Activated CD8-positive, alpha-beta T cell treated with anti-CD3 and anti-CD28 coated beads, Interleukin-2, amount 10 ng/mL, durations not matched to agents 7 days and 5 days (primary cell): ENCODE measurements around the gene ABHD17C. TPM values are rescaled to one million over a fixed set of nuclear protein-coding genes. Genes with fewer than 3 reads are reported as not detected.

ENCODE experiments used
- ATAC-seq: fragments of 150-1000 bp; cut with Tn5 transposase; one replicate; pipeline ENCODE4 v1.10.0; 2021; ENCODE audit warnings: moderate library complexity
- CTCF ChIA-PET: fragments of 350-600 bp; sonication (Branson Sonifier 250); formaldehyde crosslinking; loops from one replicate; lab custom pipeline; 2021; ENCODE audit warnings: antibody characterized with exemption; lab: Charles Lee
- POLR2A ChIA-PET: fragments of 350-600 bp; sonication (Branson Sonifier 250); formaldehyde crosslinking; loops from one replicate; lab custom pipeline; 2021; ENCODE audit warnings: antibody characterized with exemption; lab: Charles Lee
- DNase-seq: peaks from one replicate; pipeline ENCODE4 v3.0.0-alpha.2; 2020
- H3K27ac Mint-ChIP-seq: one replicate; pipeline ENCODE4 v1.8.0; 2021; ENCODE audit warnings: mild to moderate bottlenecking, mixed read lengths
- H3K27me3 Mint-ChIP-seq: one replicate; pipeline ENCODE4 v1.8.0; 2021; ENCODE audit warnings: low read depth, mixed read lengths
- H3K36me3 Mint-ChIP-seq: one replicate; pipeline ENCODE4 v1.8.0; 2021; ENCODE audit warnings: low read depth, mixed read lengths
- H3K4me1 Mint-ChIP-seq: one replicate; pipeline ENCODE4 v1.8.0; 2021; ENCODE audit warnings: low read depth, mixed read lengths
- H3K4me3 Mint-ChIP-seq: one replicate; pipeline ENCODE4 v1.8.0; 2021; ENCODE audit warnings: mild to moderate bottlenecking, mixed read lengths
- H3K9me3 Mint-ChIP-seq: one replicate; pipeline ENCODE4 v1.8.0; 2022; ENCODE audit warnings: mixed read lengths; ENCODE audit not compliant: insufficient read depth
- total RNA-seq, 2 experiments: library from RNA; stranded (reverse); gene quantifications; one replicate each; pipeline ENCODE4 v1.2.3, GENCODE V29; 2021

Gene ABHD17C
- total RNA-seq, 2 experiments from 2014 or later: 1.4 to 2.1 TPM

GRCh38 chr15:80769829-80770705 is 75.0 kb downstream of the ABHD17C start:
- Mint-ChIP-seq H3K36me3 (no peaks in the 10 kb centered on the region), H3K27me3 (peaks cover 2% of the 10 kb centered on the region), H3K4me1 (no peaks in the 10 kb centered on the region), H3K27ac (no peak overlapping the region), H3K9me3 (no peaks in the 10 kb centered on the region), H3K4me3 (no peak overlapping the region)
- ChIA-PET CTCF (no interaction called here), POLR2A (no interaction called here)
- ATAC-seq (no peak), DNase-seq (no peak)

DNA sequence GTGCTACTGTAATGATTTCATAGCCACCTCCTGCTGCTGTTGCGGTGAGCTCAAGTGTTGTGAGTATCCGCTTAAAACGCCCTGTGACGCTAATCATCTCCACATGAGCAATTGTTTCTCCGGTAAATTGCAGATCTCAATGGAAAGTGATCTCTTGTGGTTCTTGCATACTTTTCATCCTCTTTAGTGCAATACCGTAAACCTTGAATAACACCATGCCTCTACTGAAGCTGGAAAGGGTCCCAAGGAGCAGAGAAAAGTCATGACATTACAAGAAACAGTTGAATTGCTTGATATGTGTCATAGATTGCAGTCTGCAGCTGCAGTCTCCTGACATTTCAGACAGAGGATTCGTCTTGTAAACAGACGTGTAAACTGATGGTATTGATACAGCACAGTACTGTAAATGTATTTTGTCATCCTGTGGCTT is 78.0 kb downstream of the ABHD17C start:
- ChIA-PET POLR2A (no interaction called here), CTCF (no interaction called here)
- DNase-seq (no peak), ATAC-seq (no peak)
- Mint-ChIP-seq H3K27ac (no peak overlapping the region), H3K4me1 (peaks cover 2% of the 10 kb centered on the region), H3K9me3 (no peaks in the 10 kb centered on the region), H3K4me3 (no peak overlapping the region), H3K36me3 (no peaks in the 10 kb centered on the region), H3K27me3 (peaks cover 17% of the 10 kb centered on the region)

DNA sequence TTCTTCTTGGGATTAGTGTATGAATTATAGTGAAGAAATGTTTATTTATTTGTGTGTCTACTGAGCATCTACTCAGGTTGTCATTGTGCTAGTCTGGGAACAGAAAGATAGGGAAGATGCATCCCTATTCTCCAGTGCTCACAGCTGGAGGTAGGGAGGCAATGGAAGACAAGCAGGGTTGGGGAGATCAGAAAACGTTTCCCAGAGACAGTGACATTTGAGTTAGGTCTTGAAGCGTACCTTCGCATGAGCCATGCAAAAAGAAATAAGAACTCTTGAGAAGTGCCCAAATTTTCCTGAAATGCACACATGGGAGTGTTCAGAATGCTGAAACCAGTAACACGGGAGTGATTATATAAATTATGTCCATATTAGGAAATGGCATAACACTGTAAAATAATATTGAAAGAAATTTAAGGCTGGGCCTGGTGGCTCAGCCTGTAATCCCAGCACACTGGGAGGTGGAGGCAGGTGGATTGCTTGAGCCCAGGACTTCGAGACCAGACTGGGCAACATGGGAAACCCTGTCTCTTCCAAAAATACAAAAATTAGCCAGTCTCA is 78.8 kb downstream of the ABHD17C start:
- H3K4me1 Mint-ChIP-seq: peaks cover 2% of the 10 kb centered on the region
- no peaks in the 10 kb centered on the region for H3K36me3 Mint-ChIP-seq
- no peak overlapping the region for H3K4me3 Mint-ChIP-seq
- ChIA-PET POLR2A (no interaction called here), CTCF (no interaction called here)
- no peak overlapping the region for H3K27ac Mint-ChIP-seq
- H3K27me3 Mint-ChIP-seq: peaks cover 19% of the 10 kb centered on the region
- H3K9me3 Mint-ChIP-seq: no peaks in the 10 kb centered on the region
- no peak for ATAC-seq
- DNase-seq: no peak

- no peak overlapping the region for H3K4me3 Mint-ChIP-seq
- DNase-seq (no peak), ATAC-seq (no peak)
- H3K36me3 Mint-ChIP-seq: no peaks in the 10 kb centered on the region
- no peaks in the 10 kb centered on the region for H3K9me3 Mint-ChIP-seq
- CTCF ChIA-PET: interaction anchor here (3.7 kb wide), 1 partner anchor 12 kb away, joined by 30 read pairs; no protein-coding TSS in a partner anchor
- H3K27ac Mint-ChIP-seq: no peak overlapping the region
- POLR2A ChIA-PET: no interaction called here
- H3K27me3 Mint-ChIP-seq: peaks cover 21% of the 10 kb centered on the region
- H3K4me1 Mint-ChIP-seq: peaks cover 2% of the 10 kb centered on the region
Measured at GRCh38 chr15:80774486-80774885, 79.4 kb downstream of the ABHD17C start.

GRCh38 chr15:80775338-80775737 is 80.2 kb downstream of the ABHD17C start:
- H3K27ac Mint-ChIP-seq: no peak overlapping the region
- DNase-seq (no peak), ATAC-seq (no peak)
- CTCF ChIA-PET: interaction anchor here (0.9 to 3.7 kb wide), 14 partner anchors 8 to 491 kb away, joined by 3 to 51 read pairs (median 6); partner anchors contain the start of gene ABHD17C
- POLR2A ChIA-PET: no interaction called here
- peaks cover 8% of the 10 kb centered on the region for H3K4me1 Mint-ChIP-seq
- H3K4me3 Mint-ChIP-seq: no peak overlapping the region
- no peaks in the 10 kb centered on the region for H3K9me3 Mint-ChIP-seq
- H3K27me3 Mint-ChIP-seq: peaks cover 29% of the 10 kb centered on the region
- H3K36me3 Mint-ChIP-seq: no peaks in the 10 kb centered on the region

GRCh38 chr15:80776420-80777045 is 81.4 kb downstream of the ABHD17C start:
- ATAC-seq (peak; percentile 45), DNase-seq (peak; percentile 71)
- Mint-ChIP-seq H3K27me3 (peaks cover 39% of the 10 kb centered on the region), H3K4me3 (no peak overlapping the region), H3K9me3 (no peaks in the 10 kb centered on the region), H3K4me1 (peaks cover 8% of the 10 kb centered on the region), H3K27ac (no peak overlapping the region), H3K36me3 (no peaks in the 10 kb centered on the region)
- CTCF ChIA-PET: interaction anchor here (0.6 to 3.7 kb wide), 46 partner anchors 9 to 490 kb away, joined by 3 to 51 read pairs (median 4); partner anchors contain the start of gene ABHD17C
- POLR2A ChIA-PET: interaction anchor here (0.6 kb wide), 1 partner anchor 81 kb away, joined by 3 read pairs; no protein-coding TSS in a partner anchor

GRCh38 chr15:80777137-80777536 is 82.0 kb downstream of the ABHD17C start:
- Mint-ChIP-seq H3K9me3 (no peaks in the 10 kb centered on the region), H3K36me3 (no peaks in the 10 kb centered on the region), H3K4me3 (no peak overlapping the region), H3K4me1 (peaks cover 8% of the 10 kb centered on the region), H3K27me3 (peaks cover 45% of the 10 kb centered on the region), H3K27ac (no peak overlapping the region)
- no peak for ATAC-seq
- ChIA-PET CTCF (interaction anchor here (0.6 to 3.7 kb wide), 37 partner anchors 10 to 489 kb away, joined by 3 to 51 read pairs (median 6); partner anchors contain the start of gene ABHD17C), POLR2A (no interaction called here)
- DNase-seq: no peak

DNA sequence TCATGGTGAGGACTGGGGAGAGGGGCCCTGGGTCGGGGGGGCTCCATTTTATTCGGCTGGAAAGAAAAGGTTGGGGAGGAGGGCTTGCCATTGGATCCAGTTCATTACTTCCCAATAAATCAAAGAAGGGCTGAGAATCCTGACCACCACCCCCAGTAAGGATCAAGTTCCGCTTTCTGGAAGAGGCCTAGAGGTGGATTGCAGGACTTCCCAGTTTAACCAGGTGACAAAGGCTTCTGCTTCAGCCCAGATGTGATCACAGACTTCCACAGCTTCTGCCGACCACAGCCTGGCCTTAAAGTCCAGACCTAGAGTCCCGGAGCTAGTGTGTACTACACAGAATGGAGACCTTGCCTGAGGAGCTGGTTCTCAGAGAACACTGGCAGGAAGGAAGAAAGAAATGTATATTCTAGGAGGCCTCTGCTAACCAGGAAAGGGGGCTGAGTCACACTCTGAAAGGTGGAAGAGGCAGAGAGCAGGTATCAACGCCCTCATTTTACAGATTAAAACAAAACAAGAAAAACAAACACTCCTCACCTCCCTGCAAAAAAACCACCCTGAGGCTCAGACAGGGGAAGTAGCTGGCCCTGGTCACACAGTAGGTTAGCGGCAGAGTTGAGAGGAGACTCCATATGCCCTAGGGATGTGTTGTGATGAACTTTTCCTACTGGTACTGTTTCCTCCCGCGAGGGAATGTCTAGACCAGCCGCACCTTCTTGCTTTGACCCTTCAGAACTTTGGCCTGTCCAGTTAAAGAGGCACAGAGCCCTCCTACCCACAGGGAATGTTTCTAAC is 82.9 kb downstream of the ABHD17C start:
- CTCF ChIA-PET: interaction anchor here (0.8 to 3.7 kb wide), 9 partner anchors 9 to 488 kb away, joined by 3 to 51 read pairs (median 8); no protein-coding TSS in a partner anchor
- no peak for ATAC-seq
- Mint-ChIP-seq H3K27me3 (peaks cover 54% of the 10 kb centered on the region), H3K36me3 (no peaks in the 10 kb centered on the region), H3K4me3 (no peak overlapping the region), H3K4me1 (peaks cover 8% of the 10 kb centered on the region), H3K9me3 (no peaks in the 10 kb centered on the region), H3K27ac (no peak overlapping the region)
- no peak for DNase-seq
- POLR2A ChIA-PET: no interaction called here

DNA sequence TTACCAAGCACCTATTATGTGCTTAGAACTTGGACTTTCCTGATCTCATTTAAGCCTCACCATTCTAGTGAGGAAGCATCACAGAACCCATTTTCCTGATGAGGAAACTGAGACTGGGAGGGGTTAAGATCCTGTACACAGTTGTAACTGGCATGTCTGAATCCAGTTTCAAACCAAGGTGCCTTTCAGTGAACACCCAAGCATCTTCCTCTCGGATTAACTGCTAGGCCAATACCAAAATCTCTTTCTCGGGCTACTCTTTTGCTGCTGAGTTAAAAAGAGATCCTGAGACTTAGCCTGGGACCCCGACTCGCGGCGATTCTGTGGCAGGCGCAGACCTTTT is 83.5 kb downstream of the ABHD17C start:
- Mint-ChIP-seq H3K27ac (no peak overlapping the region), H3K27me3 (peaks cover 58% of the 10 kb centered on the region), H3K4me3 (no peak overlapping the region), H3K4me1 (peaks cover 12% of the 10 kb centered on the region), H3K36me3 (no peaks in the 10 kb centered on the region), H3K9me3 (no peaks in the 10 kb centered on the region)
- DNase-seq (no peak), ATAC-seq (no peak)
- ChIA-PET POLR2A (no interaction called here), CTCF (interaction anchor here (1.0 to 2.9 kb wide), 5 partner anchors 9 to 211 kb away, joined by 3 to 24 read pairs (median 6); no protein-coding TSS in a partner anchor)

DNA sequence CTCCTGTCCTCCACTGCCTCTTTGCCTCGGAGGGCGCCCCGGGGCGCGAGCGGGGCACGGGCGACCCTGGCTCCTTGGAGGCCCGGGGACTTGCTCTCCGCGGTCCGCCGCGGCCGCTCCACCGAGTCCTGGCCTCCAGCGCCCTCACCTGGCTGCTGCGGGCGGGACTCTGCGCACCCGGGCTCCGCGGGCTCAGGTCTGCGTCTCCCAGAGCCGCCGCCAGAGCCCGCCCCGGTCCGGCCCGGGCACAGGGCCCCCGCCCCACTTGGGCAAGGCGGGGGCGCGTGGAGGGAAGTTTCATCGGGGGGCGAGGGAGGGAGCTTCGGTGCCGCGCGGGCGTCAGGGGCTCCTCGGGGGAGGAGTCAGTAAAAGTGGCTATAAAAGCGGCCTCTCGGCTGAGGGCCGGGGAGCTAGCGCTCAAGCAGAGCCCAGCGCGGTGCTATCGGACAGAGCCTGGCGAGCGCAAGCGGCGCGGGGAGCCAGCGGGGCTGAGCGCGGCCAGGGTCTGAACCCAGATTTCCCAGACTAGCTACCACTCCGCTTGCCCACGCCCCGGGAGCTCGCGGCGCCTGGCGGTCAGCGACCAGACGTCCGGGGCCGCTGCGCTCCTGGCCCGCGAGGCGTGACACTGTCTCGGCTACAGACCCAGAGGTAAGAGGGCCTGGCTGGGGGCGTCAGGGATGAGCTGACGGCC is 84.0 kb downstream of the ABHD17C start, which contains the start of gene CEMIP:
Gene CEMIP (plus strand): TSS at position 407 of the 694 bp plus-strand sequence. CDS start 94,510 bp downstream, outside the sequence.
- H3K27me3 Mint-ChIP-seq: peaks cover 58% of the 10 kb centered on the region
- ATAC-seq: peak; percentile 78

More for the DNA sequence above, 84.0 kb downstream of the ABHD17C start, which contains the start of gene CEMIP:
- H3K4me3 Mint-ChIP-seq: peak within 1 kb of the TSS; percentile 31
- ChIA-PET CTCF (interaction anchor here (0.7 to 1.8 kb wide), 11 partner anchors 8 to 322 kb away, joined by 3 to 9 read pairs (median 4); no protein-coding TSS in a partner anchor), POLR2A (no interaction called here)
- H3K9me3 Mint-ChIP-seq: no peaks in the 10 kb centered on the region
- no peak within 1 kb of the TSS for H3K27ac Mint-ChIP-seq
- peaks cover 14% of the 10 kb centered on the region for H3K4me1 Mint-ChIP-seq
- no peaks in the 10 kb centered on the region for H3K36me3 Mint-ChIP-seq
- DNase-seq: peak; percentile 59
